8988T (cell line): ENCODE data around the gene PRR18.

Experiments
- DNase-seq: peaks from one replicate; pipeline ENCODE4 v3.0.0; 2011

PRR18 gene

GRCh38 chr6:166333172-166333995 lies 25.2 kb upstream of the PRR18 start:
- no peak for DNase-seq

- DNase-seq: no peak
Observed at GRCh38 chr6:166331503-166332415, 23.6 kb upstream of the PRR18 start.

GRCh38 chr6:166330612-166331011 lies 22.4 kb upstream of the PRR18 start:
- no peak for DNase-seq

GRCh38 chr6:166325383-166326042 lies 17.3 kb upstream of the PRR18 start:
- no peak for DNase-seq

GRCh38 chr6:166323395-166323794 lies 15.2 kb upstream of the PRR18 start:
- DNase-seq: no peak

GRCh38 chr6:166318649-166319600 lies 10.7 kb upstream of the PRR18 start:
- no peak for DNase-seq

- DNase-seq: no peak
Observed at GRCh38 chr6:166318227-166318626, 10.0 kb upstream of the PRR18 start.

GRCh38 chr6:166317261-166318212 lies 9.3 kb upstream of the PRR18 start:
- no peak for DNase-seq

GRCh38 chr6:166315436-166315835 lies 7.2 kb upstream of the PRR18 start:
- no peak for DNase-seq

- no peak for DNase-seq
Observed at GRCh38 chr6:166314454-166314853, 6.3 kb upstream of the PRR18 start.

GRCh38 chr6:166313255-166314070 lies 5.3 kb upstream of the PRR18 start:
- DNase-seq: no peak

GRCh38 chr6:166312832-166313231 lies 4.6 kb upstream of the PRR18 start:
- DNase-seq: no peak

GRCh38 chr6:166310634-166311033 lies 2.4 kb upstream of the PRR18 start:
- DNase-seq: no peak

GRCh38 chr6:166309977-166310376 lies 1.8 kb upstream of the PRR18 start:
- DNase-seq: no peak

GRCh38 chr6:166308769-166309589 lies 787 bp upstream of the PRR18 start:
- no peak for DNase-seq

- no peak for DNase-seq
Observed at GRCh38 chr6:166307082-166308032, 835 bp downstream of the PRR18 start.

GRCh38 chr6:166306378-166307081 lies 1.7 kb downstream of the PRR18 start:
- no peak for DNase-seq
